LNCaP clone FGC (cell line): ENCODE measurements around the gene C11orf86.
"Not testable (repeated sequence)": the region's sequence is repeated elsewhere in the genome, so short reads cannot be mapped to it uniquely, and the experiment has no call there.

ENCODE experiments used
- DNase-seq: peaks from one replicate; pipeline ENCODE4 v3.0.0-alpha.2; 2011; ENCODE audit warnings: low read depth
- H3K4me3 ChIP-seq: 2 replicates; pipeline ENCODE4 v1.5.1; 2011; ENCODE audit warnings: mild to moderate bottlenecking, low read depth, low read length, control low read depth
- CTCF ChIP-seq: IDR thresholded peaks from 2 replicates; pipeline ENCODE4 v1.5.1; 2012; ENCODE audit warnings: mild to moderate bottlenecking; ENCODE audit not compliant: control insufficient read depth, insufficient read depth; ENCODE audit errors: extremely low read depth

The C11orf86 gene

GRCh38 chr11:66956689-66957290, 18.3 kb upstream of the C11orf86 start:
- peak overlapping the region; percentile 70 for H3K4me3 ChIP-seq
- no peak for TF ChIP-seq CTCF
- DNase-seq = no peak

GRCh38 chr11:66957971-66958231, 17.2 kb upstream of the C11orf86 start:
- no peak for DNase-seq
- peak overlapping the region; percentile 70 for H3K4me3 ChIP-seq
- no peak for TF ChIP-seq CTCF

- peak; percentile 99 for DNase-seq
- no peak for TF ChIP-seq CTCF
- H3K4me3 ChIP-seq = peak within 1 kb of the TSS; percentile 70
These were observed 16.7 kb upstream of the C11orf86 start, which contains the start of gene PC for GRCh38 chr11:66958232-66958955. TSS of gene PC (minus strand) at chr11:66958383. CDS start at chr11:66872159, 86,224 bp downstream.

- H3K4me3 ChIP-seq = peak overlapping the region; percentile 13
These were observed 16.2 kb upstream of the C11orf86 start for GRCh38 chr11:66958956-66959274.

GRCh38 chr11:66961691-66962213, 13.4 kb upstream of the C11orf86 start:
- H3K4me3 ChIP-seq, DNase-seq: not testable (repeated sequence)

More at GRCh38 chr11:66958956-66959274, 16.2 kb upstream of the C11orf86 start:
- DNase-seq = no peak
- TF ChIP-seq CTCF = no peak

GRCh38 chr11:66962247-66962646, 12.9 kb upstream of the C11orf86 start:
- DNase-seq = no peak
- no peak for TF ChIP-seq CTCF
- no peak overlapping the region for H3K4me3 ChIP-seq

- no peak for DNase-seq
- TF ChIP-seq CTCF = no peak
- H3K4me3 ChIP-seq = no peak overlapping the region
These were observed 12.3 kb upstream of the C11orf86 start for GRCh38 chr11:66962801-66963200.
